GM04503 (cell line): ENCODE data around the gene ARF6.
"Not testable (repeated sequence)": the region's sequence is repeated elsewhere in the genome, so short reads cannot be mapped to it uniquely, and the experiment has no call there.

Source experiments
- DNase-seq: peaks from one replicate; pipeline ENCODE4 v3.0.0-alpha.2; 2012; ENCODE audit warnings: low read depth

Gene ARF6

DNA sequence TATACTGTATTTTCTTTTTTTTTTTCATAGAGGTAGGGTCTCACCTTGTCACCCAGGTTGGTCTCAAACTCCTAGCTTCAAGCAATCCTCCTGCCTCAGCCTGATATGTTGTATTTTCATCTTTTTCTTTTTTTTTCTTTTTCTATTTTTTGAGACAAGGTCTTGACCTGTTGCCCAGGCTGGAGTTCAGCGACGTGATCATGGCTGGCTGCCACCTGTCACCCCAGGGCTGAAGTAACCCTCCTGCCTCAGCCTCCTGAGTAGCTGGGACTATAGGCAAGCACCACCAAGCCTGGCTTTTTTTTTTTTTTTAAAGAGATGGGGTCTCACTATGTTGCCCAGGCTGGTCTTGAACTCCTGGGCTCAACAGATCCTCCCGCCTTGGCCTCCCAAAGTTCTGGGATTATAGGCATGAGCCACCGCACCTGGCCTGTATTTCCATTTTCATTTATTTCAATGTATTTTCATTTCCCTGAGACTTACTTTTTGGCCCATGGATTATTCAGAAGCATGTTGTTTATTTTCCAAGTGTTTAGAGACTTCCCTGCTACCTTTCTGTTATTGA lies 16.2 kb upstream of the ARF6 start:
- DNase-seq = no peak

DNA sequence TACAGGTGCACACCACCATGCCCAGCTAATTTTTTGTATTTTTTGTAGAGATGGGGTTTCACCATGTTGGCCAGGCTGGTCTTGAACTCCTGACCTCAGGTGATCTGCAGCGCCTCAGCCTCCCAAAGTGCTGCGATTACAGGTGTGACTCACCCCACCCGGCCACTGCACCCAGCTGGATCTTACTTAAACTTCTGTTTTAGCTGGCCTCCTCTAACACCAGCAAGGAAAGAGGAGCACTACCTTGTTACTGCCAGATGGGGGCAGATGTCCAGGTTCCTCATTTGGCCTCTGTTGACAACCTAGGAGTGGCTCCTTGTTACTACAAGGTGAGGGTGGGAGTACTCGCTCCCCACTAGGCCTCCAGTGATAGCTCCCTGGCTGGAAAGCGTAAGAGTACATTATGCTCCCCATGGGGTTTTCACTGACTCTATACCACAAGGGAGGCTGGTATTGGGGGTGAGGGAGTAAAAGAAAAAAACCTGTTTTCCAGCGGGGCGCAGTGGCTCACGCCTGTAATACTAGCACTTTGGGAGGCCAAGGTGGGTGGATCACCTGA lies 13.2 kb upstream of the ARF6 start:
- DNase-seq = no peak

DNA sequence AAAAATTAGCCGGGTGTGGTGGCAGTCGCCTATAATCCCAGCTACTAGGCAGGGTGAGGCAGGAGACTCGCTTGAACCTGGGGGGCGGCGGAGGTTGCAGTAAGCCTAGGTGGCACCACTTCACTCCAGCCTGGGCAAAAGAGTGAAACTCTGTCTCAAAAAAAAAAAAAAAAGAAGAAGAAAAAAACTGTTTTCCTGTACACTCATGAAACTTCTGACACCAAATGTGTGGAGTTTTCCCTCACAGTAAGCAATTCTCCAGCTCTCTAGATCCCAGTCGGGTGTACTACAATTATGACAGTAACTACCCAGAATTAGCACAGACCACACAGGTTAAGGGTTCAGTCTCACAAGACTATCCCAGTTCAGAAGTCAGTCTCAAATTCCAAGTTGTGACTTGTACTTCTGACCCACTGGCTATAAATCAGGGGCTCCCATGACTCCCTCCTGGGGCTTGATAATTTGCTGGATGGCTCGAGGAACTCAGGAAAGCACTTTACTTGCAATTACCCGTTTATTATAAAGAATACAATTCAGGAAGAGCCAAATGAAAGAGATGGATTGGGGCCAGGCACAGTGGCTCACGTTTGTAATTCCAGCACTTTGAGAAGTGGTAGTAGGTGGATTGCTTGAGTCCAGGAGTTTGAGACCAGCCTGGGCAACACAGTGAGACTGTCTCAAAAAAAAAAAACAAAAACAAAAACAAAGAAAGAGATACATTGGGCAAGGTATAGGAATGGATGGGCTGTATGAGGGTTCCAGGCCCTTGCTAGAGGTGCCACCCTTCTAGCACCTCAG lies 12.4 kb upstream of the ARF6 start:
- no peak for DNase-seq

DNA sequence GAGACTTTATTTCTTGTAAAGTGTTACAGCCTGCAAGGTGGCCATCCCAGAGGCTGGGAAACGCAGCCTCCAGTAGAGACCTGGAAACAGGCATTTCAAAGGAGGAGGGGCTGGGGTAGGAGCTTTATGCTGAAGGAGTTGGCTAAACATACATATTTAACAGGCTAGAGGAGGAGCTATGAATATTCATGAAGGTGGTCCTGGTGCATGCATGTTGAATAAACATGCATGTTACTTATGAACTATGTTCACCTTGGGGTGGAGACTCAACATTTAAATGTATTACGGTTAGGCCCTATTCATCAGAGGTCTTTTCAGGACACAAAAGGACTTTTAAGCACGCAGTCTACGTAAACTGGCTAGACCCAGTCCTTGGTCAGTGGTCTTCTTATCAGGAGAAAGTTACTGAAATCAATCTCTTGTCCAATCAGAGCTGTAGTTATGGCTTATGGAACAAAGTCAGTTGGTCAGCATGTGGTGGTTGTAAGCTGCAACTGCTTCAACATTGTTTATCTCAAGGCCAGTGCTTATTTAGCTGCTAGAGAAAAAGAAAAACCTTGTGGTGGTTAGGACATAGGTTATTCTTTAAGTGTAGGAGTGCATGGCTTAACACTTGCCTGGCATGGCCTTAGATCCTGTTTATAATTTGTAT lies 11.4 kb upstream of the ARF6 start:
- no peak for DNase-seq

DNA sequence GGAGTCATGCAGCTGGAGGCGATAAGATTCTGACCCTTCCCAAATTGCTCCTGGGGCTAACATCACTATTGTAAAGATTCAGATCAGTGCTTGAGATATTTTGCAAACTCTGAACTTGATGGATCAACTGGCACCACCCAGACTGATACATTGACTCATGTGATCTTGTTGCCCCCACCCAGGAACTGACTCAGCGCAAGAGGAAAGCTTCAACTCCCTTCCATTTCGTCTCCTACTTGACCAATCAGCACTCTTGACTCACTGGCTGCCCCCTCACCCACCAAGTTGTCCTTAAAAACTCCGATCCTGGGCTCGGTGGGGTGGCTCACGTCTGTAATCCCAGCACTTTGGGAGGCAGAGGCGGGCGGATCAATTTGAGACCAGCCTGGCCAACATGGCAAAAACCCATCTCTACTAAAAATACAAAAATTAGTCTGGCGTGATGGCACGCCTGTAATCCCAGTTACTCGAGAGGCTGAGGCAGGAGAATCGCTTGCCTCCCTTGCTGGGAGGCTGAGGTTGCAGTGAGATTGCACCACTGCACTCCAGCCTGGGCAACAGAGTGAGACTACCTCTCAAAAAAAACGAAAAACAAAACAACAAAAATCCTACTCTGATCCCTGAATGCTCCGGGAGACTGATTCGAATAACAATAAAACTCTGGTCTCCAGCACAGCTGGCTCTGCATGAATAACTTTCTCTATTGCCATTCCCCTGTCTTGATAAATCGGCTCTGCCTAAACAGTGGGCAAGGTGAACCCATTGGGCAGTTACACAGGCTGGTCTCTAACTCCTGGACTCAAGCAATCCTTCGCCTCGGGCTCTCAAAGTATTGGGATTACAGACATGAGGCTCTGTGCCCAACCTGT lies 9.8 kb upstream of the ARF6 start:
- no peak for DNase-seq

DNA sequence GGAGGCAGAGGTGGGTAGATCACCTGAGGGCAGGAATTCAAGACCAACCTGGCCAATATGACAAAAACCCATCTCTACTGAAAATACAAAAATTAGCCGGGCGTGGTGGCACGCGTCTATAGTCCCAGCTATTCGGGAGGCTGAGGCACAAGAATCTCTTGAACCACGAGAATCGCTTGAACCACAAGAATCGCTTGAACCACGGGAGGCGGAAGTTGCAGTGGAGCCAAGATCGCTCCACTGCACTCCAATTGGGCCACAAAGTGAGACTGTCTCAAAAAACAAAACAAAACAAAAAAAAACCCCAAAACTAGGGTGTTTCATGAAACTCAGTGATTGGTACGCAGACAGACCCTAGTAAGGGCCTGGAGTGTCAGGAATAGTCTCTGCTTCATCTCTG lies 6.4 kb upstream of the ARF6 start:
- DNase-seq = no peak

DNA sequence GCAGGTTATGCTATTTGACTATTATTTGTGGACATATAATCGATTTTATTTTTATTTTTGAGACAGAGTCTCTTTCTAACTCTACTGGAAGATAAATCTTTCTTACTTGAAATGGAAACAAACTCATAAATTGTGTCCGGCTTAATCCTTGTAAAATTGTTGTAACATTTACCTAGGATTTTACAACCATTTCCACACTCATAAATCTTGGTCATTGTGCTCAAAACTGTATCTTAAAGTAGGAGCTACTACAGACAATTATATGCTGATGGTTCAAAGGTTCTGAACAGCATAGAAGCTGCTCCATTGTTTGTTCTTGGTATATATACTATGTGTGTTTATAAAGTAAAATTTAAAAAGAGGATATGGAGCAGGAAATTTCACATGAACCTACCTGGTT lies 4.6 kb upstream of the ARF6 start:
- no peak for DNase-seq

DNA sequence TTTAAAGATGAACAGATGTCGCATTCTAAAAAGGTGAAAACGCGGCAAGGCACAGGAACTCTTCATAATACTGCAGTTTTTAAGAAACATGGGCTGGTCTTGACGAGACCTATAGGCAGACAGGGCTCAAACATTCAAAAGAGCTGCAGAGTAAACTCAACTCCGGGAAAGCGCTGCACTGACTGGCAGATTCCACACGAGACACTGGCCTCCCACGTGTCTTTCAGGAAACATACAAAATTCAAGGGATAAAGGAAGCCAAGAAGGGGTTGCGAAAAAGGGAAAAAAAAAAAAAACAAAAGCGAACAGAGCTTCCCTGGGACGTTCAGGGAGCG lies 614 bp upstream of the ARF6 start:
- no peak for DNase-seq

DNA sequence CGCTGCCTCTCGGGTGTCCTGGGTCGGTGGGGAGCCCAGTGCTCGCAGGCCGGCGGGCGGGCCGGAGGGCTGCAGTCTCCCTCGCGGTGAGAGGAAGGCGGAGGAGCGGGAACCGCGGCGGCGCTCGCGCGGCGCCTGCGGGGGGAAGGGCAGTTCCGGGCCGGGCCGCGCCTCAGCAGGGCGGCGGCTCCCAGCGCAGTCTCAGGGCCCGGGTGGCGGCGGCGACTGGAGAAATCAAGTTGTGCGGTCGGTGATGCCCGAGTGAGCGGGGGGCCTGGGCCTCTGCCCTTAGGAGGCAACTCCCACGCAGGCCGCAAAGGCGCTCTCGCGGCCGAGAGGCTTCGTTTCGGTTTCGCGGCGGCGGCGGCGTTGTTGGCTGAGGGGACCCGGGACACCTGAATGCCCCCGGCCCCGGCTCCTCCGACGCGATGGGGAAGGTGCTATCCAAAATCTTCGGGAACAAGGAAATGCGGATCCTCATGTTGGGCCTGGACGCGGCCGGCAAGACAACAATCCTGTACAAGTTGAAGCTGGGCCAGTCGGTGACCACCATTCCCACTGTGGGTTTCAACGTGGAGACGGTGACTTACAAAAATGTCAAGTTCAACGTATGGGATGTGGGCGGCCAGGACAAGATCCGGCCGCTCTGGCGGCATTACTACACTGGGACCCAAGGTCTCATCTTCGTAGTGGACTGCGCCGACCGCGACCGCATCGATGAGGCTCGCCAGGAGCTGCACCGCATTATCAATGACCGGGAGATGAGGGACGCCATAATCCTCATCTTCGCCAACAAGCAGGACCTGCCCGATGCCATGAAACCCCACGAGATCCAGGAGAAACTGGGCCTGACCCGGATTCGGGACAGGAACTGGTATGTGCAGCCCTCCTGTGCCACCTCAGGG lies 679 bp downstream of the ARF6 start:
- DNase-seq = no peak

DNA sequence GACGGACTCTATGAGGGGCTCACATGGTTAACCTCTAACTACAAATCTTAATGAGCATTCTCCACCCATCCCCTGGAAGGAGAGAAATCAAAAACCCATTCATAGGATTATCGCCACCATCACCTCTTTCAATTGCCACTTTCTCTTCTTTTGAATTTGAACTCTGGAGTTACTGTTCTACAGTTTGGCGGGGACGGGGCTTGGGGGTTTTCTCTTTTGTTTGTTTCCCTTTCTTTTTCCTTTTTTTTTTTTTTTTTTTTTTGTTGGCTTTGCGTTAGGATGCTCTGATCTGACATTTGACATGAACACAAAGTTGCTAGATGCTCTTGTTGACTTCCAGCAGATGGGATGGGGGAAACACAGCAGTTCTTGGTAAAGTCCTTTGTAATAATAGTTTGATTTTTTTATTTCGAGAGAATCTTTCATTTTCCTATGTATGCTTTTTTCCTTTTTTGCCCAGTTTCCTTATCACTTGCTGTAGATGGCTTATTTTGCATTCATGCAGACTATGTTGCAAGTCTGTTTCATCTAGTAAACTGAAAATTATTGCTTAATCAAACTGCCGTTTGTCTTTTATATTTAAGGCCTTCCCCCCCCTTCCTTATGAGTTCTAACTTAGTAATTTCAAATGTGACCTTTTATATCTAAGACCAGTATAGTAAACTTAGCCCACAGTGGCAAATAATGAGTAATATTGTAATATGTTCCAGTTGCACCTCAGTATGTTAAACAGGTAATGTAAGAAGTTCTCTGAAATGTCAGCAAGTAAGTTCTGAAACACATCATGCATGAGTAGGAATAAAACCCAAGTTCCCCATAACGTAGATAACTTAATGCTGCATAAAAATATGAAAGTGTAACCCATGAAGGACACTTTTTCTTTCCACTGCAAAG lies 1.6 kb downstream of the ARF6 start:
- DNase-seq = not testable (repeated sequence)

DNA sequence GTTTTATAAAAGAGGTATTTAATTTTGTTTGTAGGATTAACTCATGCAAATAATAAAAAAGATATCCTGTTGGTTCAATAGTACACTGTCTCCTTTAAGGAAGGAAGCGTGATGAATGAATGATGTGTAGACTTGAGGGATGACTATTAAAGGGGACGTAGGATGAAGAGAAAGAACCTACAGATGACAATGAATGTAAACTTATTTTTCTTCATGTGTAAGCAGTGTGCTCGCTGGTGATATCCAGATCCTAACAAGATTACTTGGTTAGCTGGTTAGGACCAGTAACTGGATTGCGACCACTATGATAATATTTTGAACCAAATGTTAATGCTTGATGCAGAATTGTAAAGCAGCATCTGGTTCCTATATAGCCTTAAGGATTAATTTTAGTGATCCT lies 2.6 kb downstream of the ARF6 start:
- no peak for DNase-seq

DNA sequence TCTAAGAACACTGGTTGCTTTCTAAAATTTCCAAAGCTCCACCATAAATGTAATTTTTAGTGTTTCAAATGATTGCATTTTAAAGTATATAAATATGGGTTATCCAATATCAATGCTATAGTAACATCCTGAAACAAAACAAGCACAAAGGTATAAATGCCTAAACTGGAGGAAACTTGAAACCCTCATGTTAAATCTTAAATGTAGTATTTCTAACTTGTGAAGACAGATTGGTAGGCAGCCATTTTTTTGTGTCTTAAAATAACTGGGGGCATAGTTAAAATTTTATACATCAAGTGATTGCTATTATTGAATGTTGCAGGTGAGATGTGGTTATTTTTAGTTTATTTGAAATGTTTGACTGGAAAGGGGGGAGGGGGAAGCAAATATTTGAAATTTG lies 3.4 kb downstream of the ARF6 start:
- not testable (repeated sequence) for DNase-seq

DNA sequence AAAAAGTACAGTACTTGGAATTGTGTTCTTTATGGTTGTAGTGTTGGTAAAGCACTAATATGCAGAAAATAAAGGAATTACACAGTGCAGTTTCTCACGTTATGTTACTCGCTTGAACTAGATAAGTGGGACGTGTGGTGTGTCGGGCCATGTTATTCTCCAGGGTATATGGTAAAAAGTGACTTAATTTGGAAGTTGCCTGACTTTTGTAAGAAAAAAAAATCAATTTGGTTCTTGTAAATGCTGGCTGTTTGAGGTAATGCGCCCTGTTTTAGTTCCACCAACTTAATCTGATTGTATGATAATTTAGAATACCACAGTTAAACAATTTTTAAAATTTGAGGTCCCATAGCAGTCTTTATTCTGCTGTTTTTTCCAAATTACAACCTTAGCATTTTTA lies 4.1 kb downstream of the ARF6 start:
- no peak for DNase-seq

DNA sequence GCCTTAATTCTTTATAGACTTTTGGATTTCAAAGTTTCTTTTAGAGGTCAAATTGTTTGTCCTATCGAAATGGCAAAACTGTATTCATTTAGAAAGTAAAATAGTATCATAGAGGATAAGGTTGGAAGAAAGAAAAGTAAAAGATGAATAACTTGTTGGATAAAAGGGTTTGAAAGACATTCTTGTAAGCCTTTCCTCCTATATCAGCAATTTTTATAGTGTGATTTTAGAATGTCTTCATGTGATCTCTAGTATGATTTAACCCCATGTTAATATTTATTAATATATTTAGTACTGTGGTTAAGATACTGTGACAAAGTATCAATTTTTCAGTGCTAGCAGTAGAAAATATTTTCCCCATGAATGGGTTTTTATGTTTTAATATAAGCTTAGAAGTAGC lies 4.5 kb downstream of the ARF6 start:
- no peak for DNase-seq

DNA sequence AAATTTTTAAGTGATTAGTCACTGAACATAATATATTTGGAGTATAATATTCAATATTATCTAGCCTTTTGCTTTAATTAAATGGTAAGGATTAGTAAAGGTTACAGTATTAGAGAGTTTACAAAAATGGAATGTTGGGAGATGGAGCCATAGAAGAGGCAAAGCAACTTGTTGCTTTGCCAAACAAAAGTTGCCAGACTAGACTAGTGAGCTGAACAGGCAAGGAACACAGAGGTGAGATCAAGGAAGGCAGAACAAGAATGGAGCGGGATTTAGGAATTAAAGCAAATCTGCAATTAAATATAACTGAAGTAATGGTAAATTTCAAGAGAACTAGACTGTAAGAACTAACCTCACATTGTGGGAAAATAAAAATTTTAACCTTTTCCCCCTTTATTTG lies 5.1 kb downstream of the ARF6 start:
- no peak for DNase-seq

DNA sequence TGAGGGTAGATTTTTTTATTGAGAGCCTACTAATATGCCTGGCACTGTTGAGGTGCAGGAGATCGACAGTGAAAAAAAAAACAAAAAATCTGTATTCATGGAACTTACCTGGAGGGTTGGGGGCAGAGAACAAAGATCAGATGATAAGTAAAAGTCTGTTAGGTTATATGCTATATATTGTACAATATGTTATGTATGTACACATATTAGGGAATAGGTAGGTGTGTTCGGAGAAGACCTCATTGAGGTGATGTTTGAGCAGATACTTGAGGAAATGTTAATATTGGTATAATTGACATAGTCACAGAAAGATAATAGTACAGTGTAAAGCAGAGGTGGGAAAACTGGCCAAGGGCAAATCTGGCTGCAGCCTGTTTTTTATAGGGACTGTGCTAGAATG lies 5.6 kb downstream of the ARF6 start:
- DNase-seq = no peak

DNA sequence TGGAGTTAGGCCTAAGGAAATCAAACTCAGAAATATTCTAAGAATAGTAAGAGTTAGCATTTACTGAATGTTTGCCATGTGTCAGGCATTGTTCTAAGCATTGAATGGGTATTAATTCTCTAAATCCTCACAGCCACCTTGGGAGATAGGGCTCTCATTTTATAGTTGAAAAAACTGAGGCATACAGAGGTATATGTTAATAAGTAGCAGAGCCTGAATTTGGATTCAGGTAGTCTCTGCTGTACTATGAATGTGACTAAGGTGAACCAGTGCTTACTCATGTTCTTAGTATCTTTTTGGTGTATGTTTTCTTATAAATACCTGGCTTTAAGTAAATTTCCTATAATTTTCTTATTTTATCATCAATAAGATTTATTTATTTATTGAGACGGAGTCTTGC lies 8.1 kb downstream of the ARF6 start:
- DNase-seq = no peak

DNA sequence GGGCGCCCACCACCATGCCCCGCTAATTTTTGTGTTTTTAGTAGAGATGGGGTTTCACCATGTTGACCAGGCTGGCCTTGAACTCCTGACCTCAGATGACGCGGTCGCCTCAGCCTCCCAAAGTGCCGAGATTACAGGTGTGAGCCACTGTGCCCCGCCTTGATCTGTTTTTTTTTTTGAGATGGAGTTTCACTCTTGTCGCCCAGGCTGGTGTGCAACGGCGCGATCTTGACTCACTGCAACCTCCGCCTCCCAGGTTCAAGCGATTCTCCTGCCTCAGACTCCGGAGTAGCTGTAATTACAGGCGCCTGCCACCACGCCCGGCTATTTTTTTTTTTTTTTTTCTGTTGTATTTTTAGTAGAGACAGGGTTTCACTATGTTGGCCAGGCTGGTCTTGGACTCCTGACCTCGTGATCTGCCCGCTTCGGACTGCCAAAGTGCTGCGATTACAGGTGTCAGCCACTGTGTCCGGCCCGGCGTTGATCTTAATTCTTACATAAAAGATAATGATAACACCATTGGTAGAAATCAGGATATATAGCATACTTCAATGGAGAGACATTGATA lies 9.9 kb downstream of the ARF6 start:
- DNase-seq = not testable (repeated sequence)

DNA sequence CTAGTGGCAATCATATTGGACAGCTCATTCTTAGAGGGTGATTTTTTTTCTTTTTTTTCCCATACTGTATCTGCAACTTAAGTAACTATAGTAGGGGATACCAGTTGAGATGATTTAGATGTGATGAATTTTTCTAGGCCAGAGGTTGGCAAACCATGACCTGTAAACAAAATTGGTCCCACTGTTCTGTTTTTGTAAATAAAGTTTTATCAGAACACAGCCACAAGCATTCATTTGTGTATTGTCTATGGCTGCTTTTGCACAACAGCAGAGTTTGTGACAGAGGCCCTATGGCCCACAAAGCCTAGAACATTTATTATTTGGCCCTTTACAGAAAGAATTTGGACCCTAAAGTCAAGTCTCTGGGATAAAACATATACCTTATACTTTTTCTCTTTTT lies 11.4 kb downstream of the ARF6 start:
- DNase-seq = no peak

DNA sequence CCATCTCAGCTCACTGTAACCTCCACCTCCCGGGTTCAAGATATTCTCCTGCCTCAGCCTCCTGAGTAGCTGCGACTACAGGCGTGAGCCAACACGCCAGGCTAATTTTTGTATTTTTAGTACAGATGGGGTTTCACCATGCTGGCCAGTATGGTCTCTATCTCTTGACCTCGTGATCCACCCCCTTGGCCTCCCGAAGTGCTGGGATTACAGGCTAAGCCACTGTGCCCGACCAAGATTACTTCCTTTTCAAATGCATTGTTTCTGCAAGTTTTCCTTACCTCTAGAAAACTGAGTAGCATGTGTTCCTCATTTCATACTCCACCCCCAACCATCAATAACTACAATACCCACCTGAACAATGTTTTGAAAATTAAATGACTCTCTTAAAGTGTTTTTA lies 13.1 kb downstream of the ARF6 start:
- DNase-seq = no peak
